Measurements from ENCODE around the gene GP1BB. TPM values are rescaled to one million over a fixed set of nuclear protein-coding genes. Genes with fewer than 3 reads are reported as not detected.
A peak's percentile ranks its signal among the peaks of the same experiment; 100 is the strongest.

The GP1BB gene
- total and polyA plus RNA-seq, 2 of the 13 experiments (the other 11 are each of a cell fraction or from before 2014, with no cell fraction given), result not detected

DNA sequence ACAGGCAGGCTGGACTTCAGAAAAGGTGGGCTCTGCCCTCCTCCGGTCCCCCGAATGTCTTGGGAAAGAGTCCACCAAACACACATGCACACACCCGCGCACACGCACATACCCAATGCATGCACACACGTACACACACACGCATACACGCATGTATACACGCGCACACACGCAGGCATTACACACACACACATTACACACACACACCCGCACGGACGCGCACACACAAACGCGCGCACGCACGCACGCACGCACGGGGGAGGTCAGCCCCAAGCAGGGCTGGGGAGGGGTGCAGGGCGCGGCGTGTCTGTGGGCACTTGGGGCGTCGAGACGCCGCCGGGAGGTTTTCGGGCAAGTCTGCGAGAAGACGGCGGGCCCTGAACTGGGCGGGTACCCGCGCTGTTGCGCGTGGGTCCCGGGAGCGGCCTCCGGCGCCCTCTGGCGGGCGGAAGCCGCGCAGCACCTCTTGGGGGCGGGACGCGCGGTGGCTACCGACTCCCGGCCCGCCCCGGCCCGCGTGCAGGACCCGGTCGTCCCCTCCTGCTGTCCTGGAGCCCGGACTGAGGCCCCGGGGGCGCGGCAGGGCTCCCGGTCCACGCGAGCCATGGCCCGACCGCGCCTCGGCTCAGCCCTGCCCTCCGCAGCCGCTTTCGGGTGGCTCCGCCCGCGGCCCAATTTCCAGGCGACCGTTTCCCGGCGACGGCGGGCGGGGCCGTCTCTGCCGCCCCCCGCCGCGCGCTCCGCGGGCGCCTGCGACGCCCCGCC lies 5.5 kb upstream of the GP1BB start (continued):
- TF ChIP-seq, protein P1, sequence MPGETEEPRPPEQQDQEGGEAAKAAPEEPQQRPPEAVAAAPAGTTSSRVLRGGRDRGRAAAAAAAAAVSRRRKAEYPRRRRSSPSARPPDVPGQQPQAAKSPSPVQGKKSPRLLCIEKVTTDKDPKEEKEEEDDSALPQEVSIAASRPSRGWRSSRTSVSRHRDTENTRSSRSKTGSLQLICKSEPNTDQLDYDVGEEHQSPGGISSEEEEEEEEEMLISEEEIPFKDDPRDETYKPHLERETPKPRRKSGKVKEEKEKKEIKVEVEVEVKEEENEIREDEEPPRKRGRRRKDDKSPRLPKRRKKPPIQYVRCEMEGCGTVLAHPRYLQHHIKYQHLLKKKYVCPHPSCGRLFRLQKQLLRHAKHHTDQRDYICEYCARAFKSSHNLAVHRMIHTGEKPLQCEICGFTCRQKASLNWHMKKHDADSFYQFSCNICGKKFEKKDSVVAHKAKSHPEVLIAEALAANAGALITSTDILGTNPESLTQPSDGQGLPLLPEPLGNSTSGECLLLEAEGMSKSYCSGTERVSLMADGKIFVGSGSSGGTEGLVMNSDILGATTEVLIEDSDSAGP (CRISPR knock-in tag; IDR thresholded peaks at IDR 0.05; ENCODE audit: borderline replicate concordance), result peak; percentile 24; the same call in 1 of the 2 replicates
- TF ChIP-seq, protein P2, sequence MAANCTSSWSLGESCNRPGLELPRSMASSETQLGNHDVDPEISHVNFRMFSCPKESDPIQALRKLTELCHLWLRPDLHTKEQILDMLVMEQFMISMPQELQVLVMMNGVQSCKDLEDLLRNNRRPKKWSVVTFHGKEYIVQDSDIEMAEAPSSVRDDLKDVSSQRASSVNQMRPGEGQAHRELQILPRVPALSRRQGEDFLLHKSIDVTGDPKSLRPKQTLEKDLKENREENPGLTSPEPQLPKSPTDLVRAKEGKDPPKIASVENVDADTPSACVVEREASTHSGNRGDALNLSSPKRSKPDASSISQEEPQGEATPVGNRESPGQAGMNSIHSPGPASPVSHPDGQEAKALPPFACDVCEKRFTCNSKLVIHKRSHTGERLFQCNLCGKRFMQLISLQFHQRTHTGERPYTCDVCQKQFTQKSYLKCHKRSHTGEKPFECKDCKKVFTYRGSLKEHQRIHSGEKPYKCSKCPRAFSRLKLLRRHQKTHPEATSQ (CRISPR knock-in tag; IDR thresholded peaks at IDR 0.05; ENCODE audit: borderline replicate concordance), result no peak
- TF ChIP-seq, protein P3, sequence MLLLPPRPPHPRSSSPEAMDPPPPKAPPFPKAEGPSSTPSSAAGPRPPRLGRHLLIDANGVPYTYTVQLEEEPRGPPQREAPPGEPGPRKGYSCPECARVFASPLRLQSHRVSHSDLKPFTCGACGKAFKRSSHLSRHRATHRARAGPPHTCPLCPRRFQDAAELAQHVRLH (CRISPR knock-in tag; IDR thresholded peaks at IDR 0.05; ENCODE audit: borderline replicate concordance, low read depth), result no peak
- no peak for TF ChIP-seq ZNF530 (CRISPR knock-in tag; IDR thresholded peaks at IDR 0.05; ENCODE audit: low read depth)
- TF ChIP-seq ZBTB38 (CRISPR knock-in tag; IDR thresholded peaks at IDR 0.05), result peak; percentile 31; the same call in 1 of the 2 replicates
- peak; percentile 66; the same call in 1 of the 2 replicates for TF ChIP-seq SALL1 (CRISPR knock-in tag; IDR thresholded peaks at IDR 0.05)
- no peak for TF ChIP-seq SIN3A (IDR thresholded peaks at IDR 0.05; ENCODE audit: borderline replicate concordance, low read depth, low read length)
- TF ChIP-seq TBL1XR1 (IDR thresholded peaks at IDR 0.05; ENCODE audit: borderline replicate concordance, low read length, partially characterized antibody), result no peak
- TF ChIP-seq ZNF225 (CRISPR knock-in tag; IDR thresholded peaks at IDR 0.05), result peak; percentile 28; the same call in 1 of the 2 replicates
- TF ChIP-seq TAF1 (CRISPR knock-in tag; IDR thresholded peaks at IDR 0.05), result no peak
- TF ChIP-seq NR3C1 (CRISPR knock-in tag; IDR thresholded peaks at IDR 0.05), result no peak
- TF ChIP-seq, protein P4, sequence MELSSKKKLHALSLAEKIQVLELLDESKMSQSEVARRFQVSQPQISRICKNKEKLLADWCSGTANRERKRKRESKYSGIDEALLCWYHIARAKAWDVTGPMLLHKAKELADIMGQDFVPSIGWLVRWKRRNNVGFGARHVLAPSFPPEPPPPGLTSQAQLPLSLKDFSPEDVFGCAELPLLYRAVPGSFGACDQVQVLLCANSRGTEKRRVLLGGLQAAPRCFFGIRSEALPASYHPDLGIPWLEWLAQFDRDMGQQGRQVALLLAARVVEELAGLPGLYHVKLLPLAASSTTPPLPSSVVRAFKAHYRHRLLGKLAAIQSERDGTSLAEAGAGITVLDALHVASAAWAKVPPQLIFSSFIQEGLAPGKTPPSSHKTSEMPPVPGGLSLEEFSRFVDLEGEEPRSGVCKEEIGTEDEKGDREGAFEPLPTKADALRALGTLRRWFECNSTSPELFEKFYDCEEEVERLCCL (CRISPR knock-in tag; IDR thresholded peaks at IDR 0.05; ENCODE audit: borderline replicate concordance), result no peak
- TF ChIP-seq FOXK2 (IDR thresholded peaks at IDR 0.05), result no peak
- TF ChIP-seq, protein P5, sequence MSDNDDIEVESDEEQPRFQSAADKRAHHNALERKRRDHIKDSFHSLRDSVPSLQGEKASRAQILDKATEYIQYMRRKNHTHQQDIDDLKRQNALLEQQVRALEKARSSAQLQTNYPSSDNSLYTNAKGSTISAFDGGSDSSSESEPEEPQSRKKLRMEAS (IDR thresholded peaks at IDR 0.05), result peak; percentile 53; the same call in 1 of the 2 replicates
- TF ChIP-seq HMGA1 (CRISPR knock-in tag; conservative IDR thresholded peaks at IDR 0.05), result no peak
- 0 out of 3 replicates have a peak, but pooled peaks have one; percentile 21 for TF ChIP-seq MXI1 (IDR thresholded peaks at IDR 0.05; ENCODE audit: borderline replicate concordance, low read depth, low read length)
- TF ChIP-seq MIER3 (CRISPR knock-in tag; IDR thresholded peaks at IDR 0.05; ENCODE audit: borderline replicate concordance), result no peak
- no peak for TF ChIP-seq PCBP2 (optimal IDR thresholded peaks at IDR 0.05; ENCODE audit: low read depth, low read length, poor library complexity, severe bottlenecking)
- no peak for TF ChIP-seq FIP1L1 (IDR thresholded peaks at IDR 0.05; ENCODE audit: borderline replicate concordance, insufficient read depth, low read depth, low read length)
- no peak for TF ChIP-seq NKX3-1 (CRISPR knock-in tag; IDR thresholded peaks at IDR 0.05)
- TF ChIP-seq, protein P6, sequence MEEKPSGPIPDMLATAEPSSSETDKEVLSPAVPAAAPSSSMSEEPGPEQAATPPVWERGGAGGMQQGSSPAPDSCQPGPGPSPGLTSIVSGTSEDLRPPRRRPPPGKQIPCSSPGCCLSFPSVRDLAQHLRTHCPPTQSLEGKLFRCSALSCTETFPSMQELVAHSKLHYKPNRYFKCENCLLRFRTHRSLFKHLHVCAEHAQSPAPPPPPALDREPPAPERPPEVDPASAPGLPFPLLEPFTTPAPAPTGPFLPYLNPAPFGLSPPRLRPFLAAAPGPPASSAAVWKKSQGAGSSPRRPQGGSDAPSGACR (CRISPR knock-in tag; IDR thresholded peaks at IDR 0.05), result no peak
- TF ChIP-seq ZNF484 (CRISPR knock-in tag; IDR thresholded peaks at IDR 0.05; ENCODE audit: borderline replicate concordance, low read depth), result no peak
- no peak for TF ChIP-seq MTF1 (CRISPR knock-in tag; IDR thresholded peaks at IDR 0.05)
- no peak for TF ChIP-seq HIVEP1 (CRISPR knock-in tag; IDR thresholded peaks at IDR 0.05)
- TF ChIP-seq SMC3 (IDR thresholded peaks at IDR 0.05; ENCODE audit: low read length), result peak; percentile 3; the same call in 1 of the 2 replicates

Data from HepG2 (cell line).